IMR-90 (cell line): ENCODE results near the gene DDX4. TPM values are rescaled to one million over a fixed set of nuclear protein-coding genes. Genes with fewer than 3 reads are reported as not detected.

ENCODE experiments used
- ATAC-seq: fragments of 200-7000 bp; cut with Tn5 transposase; 2 replicates; pipeline ENCODE4 v1.9.1; 2020; ENCODE audit warnings: low read depth, mild to moderate bottlenecking, moderate library complexity
- BruUV-seq: library from RNA; stranded (reverse); fragments of 400-500 nt; replicated peaks from 2 replicates; lab custom pipeline; 2021; lab: Mats Ljungman, UMichigan
- CTCF ChIA-PET: fragments of 300-600 bp; formaldehyde crosslinking; extraction: SDS; loops from one replicate; lab custom pipeline; 2021; ENCODE audit warnings: antibody characterized with exemption; lab: Yijun Ruan, JAX
- POLR2A ChIA-PET: fragments of 300-600 bp; sonication (Branson Sonifier 250); formaldehyde crosslinking; loops from one replicate; lab custom pipeline; 2022; ENCODE audit warnings: antibody characterized with exemption; ENCODE audit not compliant: unreplicated experiment; lab: Charles Lee
- DNase-seq: peaks from one replicate; pipeline ENCODE4 v3.0.0; 2013
- H2AFZ ChIP-seq: replicated peaks from 2 replicates; pipeline ENCODE3; 2013; ENCODE audit warnings: low read length, mild to moderate bottlenecking; ENCODE audit not compliant: poor library complexity
- H2AK5ac ChIP-seq: 2 replicates; pipeline ENCODE4 v1.6.1; 2013; ENCODE audit warnings: low read depth, low read length, inconsistent platforms
- H2AK9ac ChIP-seq: replicated peaks from 2 replicates; pipeline ENCODE3; 2013; ENCODE audit warnings: mild to moderate bottlenecking, low read depth, low read length, moderate library complexity; ENCODE audit not compliant: poor library complexity
- H2BK120ac ChIP-seq: 2 replicates; pipeline ENCODE4 v1.6.1; 2013; ENCODE audit warnings: low read depth, low read length, inconsistent platforms
- H2BK15ac ChIP-seq: 3 replicates; pipeline ENCODE4 v1.6.1; 2013; ENCODE audit warnings: low read depth, low read length, inconsistent platforms
- H2BK20ac ChIP-seq: 2 replicates; pipeline ENCODE4 v1.6.1; 2013; ENCODE audit warnings: low read depth, mild to moderate bottlenecking, inconsistent platforms, low read length, moderate library complexity
- H2BK5ac ChIP-seq: 2 replicates; pipeline ENCODE4 v1.6.1; 2013; ENCODE audit warnings: mild to moderate bottlenecking, low read depth, low read length, inconsistent platforms; ENCODE audit not compliant: poor library complexity, severe bottlenecking
- H3K14ac ChIP-seq: replicated peaks from 2 replicates; pipeline ENCODE4 v1.6.1; 2013; ENCODE audit warnings: low read depth, low read length, inconsistent platforms
- H3K18ac ChIP-seq: 2 replicates; pipeline ENCODE4 v1.6.1; 2013; ENCODE audit warnings: low read depth, low read length, control low read depth
- H3K23ac ChIP-seq: 2 replicates; pipeline ENCODE4 v1.6.1; 2013; ENCODE audit warnings: low read depth, low read length, inconsistent platforms
- H3K27ac ChIP-seq: 2 replicates; pipeline ENCODE4 v1.5.1; 2013; ENCODE audit warnings: mild to moderate bottlenecking, control low read depth, low read length; ENCODE audit not compliant: insufficient read depth
- H3K27me3 ChIP-seq: 2 replicates; pipeline ENCODE4 v1.6.1; 2013; ENCODE audit warnings: low read length; ENCODE audit not compliant: control insufficient read depth, insufficient read depth
- H3K36me3 ChIP-seq: 2 replicates; pipeline ENCODE4 v1.6.1; 2013; ENCODE audit warnings: low read length, mixed read lengths; ENCODE audit not compliant: control insufficient read depth, insufficient read depth
- H3K4ac ChIP-seq: 2 replicates; pipeline ENCODE4 v1.6.1; 2013; ENCODE audit warnings: low read depth, low read length, inconsistent platforms
- H3K4me1 ChIP-seq: 2 replicates; pipeline ENCODE4 v1.6.1; 2013; ENCODE audit warnings: low read length, mixed read lengths; ENCODE audit not compliant: control insufficient read depth, insufficient read depth
- H3K4me2 ChIP-seq: 2 replicates; pipeline ENCODE4 v1.6.1; 2013; ENCODE audit warnings: low read depth, mild to moderate bottlenecking, control low read depth, low read length, moderate library complexity
- H3K4me3 ChIP-seq: 2 replicates; pipeline ENCODE4 v1.5.1; 2013; ENCODE audit warnings: low read depth, mild to moderate bottlenecking, control low read depth, low read length, moderate library complexity; ENCODE audit not compliant: insufficient read depth
- H3K56ac ChIP-seq: 2 replicates; pipeline ENCODE4 v1.6.1; 2013; ENCODE audit warnings: low read length, inconsistent platforms; ENCODE audit not compliant: insufficient read depth; ENCODE audit errors: extremely low read depth
- H3K79me1 ChIP-seq, 2 experiments: 2 replicates each; pipeline ENCODE4 v1.6.1; 2013; ENCODE audit warnings: low read length in 2 of 2, inconsistent platforms in 1 of 2, low read depth in 1 of 2
- H3K9ac ChIP-seq: 2 replicates; pipeline ENCODE4 v1.6.1; 2013; ENCODE audit warnings: low read depth, low read length, control low read depth
- H3K9me1 ChIP-seq: 2 replicates; pipeline ENCODE4 v1.6.1; 2013; ENCODE audit warnings: low read length, inconsistent platforms; ENCODE audit not compliant: insufficient read depth
- H3K9me3 ChIP-seq: 2 replicates; pipeline ENCODE4 v1.6.1; 2013; ENCODE audit warnings: low read length; ENCODE audit not compliant: control insufficient read depth, insufficient read depth
- H4K20me1 ChIP-seq: 2 replicates; pipeline ENCODE4 v1.6.1; 2013; ENCODE audit warnings: low read length, inconsistent platforms; ENCODE audit not compliant: insufficient read depth
- H4K5ac ChIP-seq: 2 replicates; pipeline ENCODE4 v1.6.1; 2013; ENCODE audit warnings: mild to moderate bottlenecking, low read depth, low read length, control low read depth
- H4K8ac ChIP-seq, 2 experiments: 2 replicates each; pipeline ENCODE4 v1.6.1; 2013; ENCODE audit warnings: low read depth in 2 of 2, low read length in 2 of 2, control low read depth in 1 of 2, inconsistent platforms in 1 of 2
- H4K91ac ChIP-seq: 2 replicates; pipeline ENCODE4 v1.6.1; 2013; ENCODE audit warnings: low read depth, low read length, inconsistent platforms; ENCODE audit not compliant: insufficient read depth
- ELK1 ChIP-seq: fragments of 150-350 bp; IDR thresholded peaks from 2 replicates; pipeline ENCODE4 v1.6.1; 2016; ENCODE audit warnings: low read depth, mild to moderate bottlenecking, low read length, moderate library complexity, borderline replicate concordance
- MXI1 ChIP-seq: IDR thresholded peaks from 2 replicates; pipeline ENCODE4 v1.6.1; 2012; ENCODE audit warnings: low read depth, mild to moderate bottlenecking, low read length, moderate library complexity, borderline replicate concordance
- RAD21 ChIP-seq: IDR thresholded peaks from 2 replicates; pipeline ENCODE4 v1.6.1; 2012; ENCODE audit warnings: low read length, improper control_type of control experiment
- RCOR1 ChIP-seq: IDR thresholded peaks from 2 replicates; pipeline ENCODE4 v1.6.1; 2012; ENCODE audit warnings: mild to moderate bottlenecking, low read length, improper control_type of control experiment; ENCODE audit not compliant: insufficient replicate concordance
- RFX5 ChIP-seq: IDR thresholded peaks from 2 replicates; pipeline ENCODE4 v1.8.0; 2012; ENCODE audit warnings: low read depth, mild to moderate bottlenecking, low read length, moderate library complexity
- SMC3 ChIP-seq: fragments of 150-350 bp; IDR thresholded peaks from 2 replicates; pipeline ENCODE4 v1.6.1; 2016; ENCODE audit warnings: low read depth, mild to moderate bottlenecking, antibody characterized with exemption, low read length, moderate library complexity
- WGBS, 2 experiments: methylation state at CpG; one replicate each; pipeline versions ENCODE4 v1.1.5 to v1.1.7; 2013; ENCODE audit warnings: missing lambda C conversion rate in 2 of 2; ENCODE audit not compliant: insufficient read length in 1 of 2; ENCODE audit errors: extremely low coverage in 2 of 2; 5-methylcytosine and 5-hydroxymethylcytosine counted together
- dilution Hi-C: fragments of 300-500 bp; cut with HindIII; formaldehyde crosslinking; loops from one replicate; pipeline ENCODE4 v1.14.3; 2018; ENCODE audit warnings: low sequenced_read_pairs; ENCODE audit not compliant: unreplicated experiment
- in situ Hi-C: fragments of 300-500 bp; cut with MboI; formaldehyde crosslinking; loops from 3 replicates; pipeline ENCODE4 v1.14.3; 2019; ENCODE audit warnings: low sequenced_read_pairs, inconsistent platforms, mixed read lengths
- intact Hi-C: fragments of 100-400 bp; cut with micrococcal nuclease; formaldehyde crosslinking; loops from 2 replicates; pipeline ENCODE4 v1.10.0; 2022
- polyA plus RNA-seq, 3 experiments: library from polyadenylated mRNA; depleted of rRNA; stranded (reverse); fragments of >200 nt; gene quantifications; 2 replicates each; pipeline ENCODE4 v1.2.3, GENCODE V29; 2012; ENCODE audit warnings: low replicate concordance in 1 of 3
- total RNA-seq: library from RNA; depleted of rRNA; stranded (reverse); fragments of >200 nt; gene quantifications from 2 replicates; pipeline ENCODE4 v1.2.3, GENCODE V29; 2012

The DDX4 gene
- total and polyA plus RNA-seq, 2 of the 4 experiments (the other 2 are of a cell fraction) = not detected

GRCh38 chr5:55777332-55777731 is 39.5 kb downstream of the DDX4 start:
- Histone ChIP-seq H2AK9ac (no peak overlapping the region), H3K4me1 (no peaks in the 10 kb centered on the region; the same call in 1 of the 2 replicates), H2BK120ac (no peak overlapping the region), H2BK15ac (no peak overlapping the region), H3K9me3 (no peaks in the 10 kb centered on the region), H3K27me3 (peaks cover 3% of the 10 kb centered on the region), H3K14ac (no peak overlapping the region), H3K4me3 (no peak overlapping the region), H2BK5ac (no peak overlapping the region), H2AFZ (no peak overlapping the region), H3K36me3 (no peaks in the 10 kb centered on the region), H2BK20ac (no peak overlapping the region), H4K8ac (no peak overlapping the region), H4K5ac (no peak overlapping the region), H3K4ac (no peak overlapping the region), H3K9me1 (0 out of 2 replicates have a peak, but pooled peaks cover 3% of the 10 kb centered on the region), H3K4me2 (no peak overlapping the region), H3K18ac (no peak overlapping the region), H3K9ac (no peak overlapping the region), H4K91ac (no peak overlapping the region), H2AK5ac (no peak overlapping the region), H3K23ac (no peak overlapping the region), H3K56ac (no peak overlapping the region), H3K79me1 (no peaks in the 10 kb centered on the region), H4K20me1 (no peaks in the 10 kb centered on the region), H3K27ac (no peak overlapping the region)
- dilution Hi-C loops (no loop called here), intact Hi-C loops (no loop called here), in situ Hi-C loops (no loop called here)
- ATAC-seq (no peak), DNase-seq (no peak)
- TF ChIP-seq RFX5 (no peak), RAD21 (no peak), MXI1 (no peak), ELK1 (no peak), RCOR1 (no peak), SMC3 (no peak)
- WGBS, 2 experiments = no CpG with 5 or more reads among the region's 6 CpGs
- CTCF ChIA-PET = no interaction called here
- POLR2A ChIA-PET = no interaction called here
- BruUV-seq = no TSS peak
